Measurements from ENCODE around the gene DYNLL1.

Gene DYNLL1

GRCh38 chr12:120542166-120542565 lies 46.3 kb downstream of the DYNLL1 start:
- Histone ChIP-seq H3K4me3 (ENCODE audit: low read depth, low read length) (no peak overlapping the region), H3K27me3 (ENCODE audit: insufficient read depth, low read depth, severe bottlenecking) (no peaks in the 10 kb centered on the region)

GRCh38 chr12:120544691-120545090 lies 48.8 kb downstream of the DYNLL1 start:
- no peaks in the 10 kb centered on the region for H3K9me3 ChIP-seq (ENCODE audit: severe bottlenecking)
- H3K27me3 ChIP-seq (ENCODE audit: insufficient read depth, low read depth, severe bottlenecking): no peaks in the 10 kb centered on the region
- no peak overlapping the region for H3K27ac ChIP-seq
- no peak overlapping the region for H3K4me3 ChIP-seq (ENCODE audit: low read depth, low read length)
- TF ChIP-seq CTCF (IDR thresholded peaks at IDR 0.05; ENCODE audit: low read depth, low read length): no peak
- peaks cover 72% of the 10 kb centered on the region for H3K36me3 ChIP-seq
- DNase-seq: no peak

More at GRCh38 chr12:120542166-120542565, 46.3 kb downstream of the DYNLL1 start:
- no peak for DNase-seq
- Histone ChIP-seq H3K27ac (no peak overlapping the region), H3K36me3 (peaks cover 68% of the 10 kb centered on the region), H3K9me3 (ENCODE audit: severe bottlenecking) (no peaks in the 10 kb centered on the region)
- TF ChIP-seq CTCF (IDR thresholded peaks at IDR 0.05; ENCODE audit: low read depth, low read length): no peak

GRCh38 chr12:120546050-120546386 lies 50.1 kb downstream of the DYNLL1 start:
- TF ChIP-seq CTCF (IDR thresholded peaks at IDR 0.05; ENCODE audit: low read depth, low read length): no peak
- Histone ChIP-seq H3K9me3 (ENCODE audit: severe bottlenecking) (no peaks in the 10 kb centered on the region), H3K27ac (no peak overlapping the region), H3K27me3 (ENCODE audit: insufficient read depth, low read depth, severe bottlenecking) (no peaks in the 10 kb centered on the region), H3K36me3 (peaks cover 74% of the 10 kb centered on the region), H3K4me3 (ENCODE audit: low read depth, low read length) (no peak overlapping the region)
- DNase-seq: no peak

All from WERI-Rb-1 (cell line).